Cardiac septum (tissue), 1 donor: Measurements from ENCODE around the gene SCN8A. TPM values are rescaled to one million over a fixed set of nuclear protein-coding genes. Genes with fewer than 3 reads are reported as not detected.
"Not testable (repeated sequence)": the region's sequence is repeated elsewhere in the genome, so short reads cannot be mapped to it uniquely, and the experiment has no call there.

Experiments used
- DNase-seq: peaks from one replicate; pipeline ENCODE4 v3.0.0-alpha.2; 2020; ENCODE audit warnings: low spot score
- intact Hi-C: fragments of 100-400 bp; cut with DNase I; formaldehyde crosslinking; loops from one replicate; pipeline ENCODE4 v1.14.0; 2022
- total RNA-seq: library from RNA; stranded (reverse); fragmentation: NEBNext Ultra II Directional; extraction: Animal tissue kit (Norgen Biotek cat#: 25700); gene quantifications from one replicate; pipeline ENCODE4 v1.2.1, GENCODE V29; 2021
- donor health status: DM: no; HTN: no; CAD: no.

Gene SCN8A
- total RNA-seq, 1 donor from 2014 or later: 0.19 TPM

- no peak for DNase-seq
- intact Hi-C loops: loop anchor here (5.0 to 10.0 kb wide), 2 partner anchors 53 to 399 kb away; partner anchors contain the start of gene SLC4A8
These were observed 230.6 kb downstream of the SCN8A start for GRCh38 chr12:51821440-51822260.

GRCh38 chr12:51822261-51822616 is 231.2 kb downstream of the SCN8A start:
- intact Hi-C loops: loop anchor here (5.0 to 10.0 kb wide), 2 partner anchors 53 to 400 kb away; partner anchors contain the start of gene SLC4A8

GRCh38 chr12:51822956-51823355 is 231.9 kb downstream of the SCN8A start:
- DNase-seq: no peak
- intact Hi-C loops: loop anchor here (5.0 to 10.0 kb wide), 2 partner anchors 52 to 401 kb away; partner anchors contain the start of gene SLC4A8

More at GRCh38 chr12:51822261-51822616, 231.2 kb downstream of the SCN8A start:
- no peak for DNase-seq

- DNase-seq: no peak
- intact Hi-C loops: loop anchor here (5.0 to 10.0 kb wide), 2 partner anchors 51 to 402 kb away; partner anchors contain the start of gene SLC4A8
These were observed 233.0 kb downstream of the SCN8A start for GRCh38 chr12:51823875-51824565.

GRCh38 chr12:51825216-51825615 is 234.2 kb downstream of the SCN8A start:
- DNase-seq: no peak
- intact Hi-C loops: loop anchor here (10.0 kb wide), 1 partner anchor 50 kb away; no protein-coding TSS in a partner anchor

- intact Hi-C loops: loop anchor here (10.0 kb wide), 1 partner anchor 48 kb away; no protein-coding TSS in a partner anchor
- no peak for DNase-seq
These were observed 235.8 kb downstream of the SCN8A start for GRCh38 chr12:51826881-51827280.

GRCh38 chr12:51827925-51828818 is 237.1 kb downstream of the SCN8A start:
- intact Hi-C loops: loop anchor here (10.0 kb wide), 1 partner anchor 47 kb away; no protein-coding TSS in a partner anchor
- no peak for DNase-seq

GRCh38 chr12:51829011-51829481 is 238.0 kb downstream of the SCN8A start:
- DNase-seq: no peak
- intact Hi-C loops: loop anchor here (10.0 kb wide), 1 partner anchor 46 kb away; no protein-coding TSS in a partner anchor

- intact Hi-C loops: loop anchor here (10.0 kb wide), 1 partner anchor 45 kb away; no protein-coding TSS in a partner anchor
- no peak for DNase-seq
These were observed 238.6 kb downstream of the SCN8A start for GRCh38 chr12:51829641-51830040.

- intact Hi-C loops, DNase-seq: not testable (repeated sequence)
These were observed 240.8 kb downstream of the SCN8A start for GRCh38 chr12:51831817-51832216.

GRCh38 chr12:51832354-51833107 is 241.5 kb downstream of the SCN8A start:
- intact Hi-C loops: no loop called here

GRCh38 chr12:51833448-51834227 is 242.6 kb downstream of the SCN8A start:
- intact Hi-C loops: no loop called here
- no peak for DNase-seq

More at GRCh38 chr12:51832354-51833107, 241.5 kb downstream of the SCN8A start:
- no peak for DNase-seq

GRCh38 chr12:51834411-51834810 is 243.4 kb downstream of the SCN8A start:
- intact Hi-C loops: no loop called here
- no peak for DNase-seq

- DNase-seq: no peak
- intact Hi-C loops: no loop called here
These were observed 245.2 kb downstream of the SCN8A start for GRCh38 chr12:51836041-51836826.

GRCh38 chr12:51836827-51837173 is 245.8 kb downstream of the SCN8A start:
- no peak for DNase-seq
- intact Hi-C loops: no loop called here

- intact Hi-C loops: no loop called here
- no peak for DNase-seq
These were observed 246.3 kb downstream of the SCN8A start for GRCh38 chr12:51837286-51837685.

- no peak for DNase-seq
These were observed 247.0 kb downstream of the SCN8A start for GRCh38 chr12:51838036-51838435.

More at GRCh38 chr12:51838036-51838435, 247.0 kb downstream of the SCN8A start:
- intact Hi-C loops: no loop called here
